NK-92 (cell line): ENCODE results near the gene DSG2.

Source experiments
- DNase-seq: peaks from one replicate; lab custom pipeline; 2025; ENCODE audit not compliant: unreplicated experiment; lab: John Stamatoyannopoulos, UW

DSG2 gene

DNA sequence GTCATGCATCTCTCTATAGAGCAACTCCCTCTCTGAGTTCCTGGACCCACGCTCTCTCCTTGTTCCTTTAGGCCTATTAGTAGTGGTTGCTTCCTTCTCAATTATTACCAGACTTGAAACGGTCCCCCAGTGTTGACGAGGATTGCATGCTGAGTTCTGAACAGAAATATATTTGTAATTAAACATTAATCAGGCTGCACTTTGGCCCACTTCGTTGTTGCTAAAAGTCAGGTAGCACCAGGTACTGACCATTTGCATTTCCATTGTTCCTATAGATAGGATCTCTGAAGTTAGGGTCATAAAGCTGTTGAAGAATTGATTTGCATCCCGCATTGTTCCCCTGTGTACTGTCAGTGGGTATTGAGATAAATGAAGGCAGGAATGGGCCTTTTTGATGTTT is 56.8 kb downstream of the DSG2 start:
- DNase-seq = no peak

DNA sequence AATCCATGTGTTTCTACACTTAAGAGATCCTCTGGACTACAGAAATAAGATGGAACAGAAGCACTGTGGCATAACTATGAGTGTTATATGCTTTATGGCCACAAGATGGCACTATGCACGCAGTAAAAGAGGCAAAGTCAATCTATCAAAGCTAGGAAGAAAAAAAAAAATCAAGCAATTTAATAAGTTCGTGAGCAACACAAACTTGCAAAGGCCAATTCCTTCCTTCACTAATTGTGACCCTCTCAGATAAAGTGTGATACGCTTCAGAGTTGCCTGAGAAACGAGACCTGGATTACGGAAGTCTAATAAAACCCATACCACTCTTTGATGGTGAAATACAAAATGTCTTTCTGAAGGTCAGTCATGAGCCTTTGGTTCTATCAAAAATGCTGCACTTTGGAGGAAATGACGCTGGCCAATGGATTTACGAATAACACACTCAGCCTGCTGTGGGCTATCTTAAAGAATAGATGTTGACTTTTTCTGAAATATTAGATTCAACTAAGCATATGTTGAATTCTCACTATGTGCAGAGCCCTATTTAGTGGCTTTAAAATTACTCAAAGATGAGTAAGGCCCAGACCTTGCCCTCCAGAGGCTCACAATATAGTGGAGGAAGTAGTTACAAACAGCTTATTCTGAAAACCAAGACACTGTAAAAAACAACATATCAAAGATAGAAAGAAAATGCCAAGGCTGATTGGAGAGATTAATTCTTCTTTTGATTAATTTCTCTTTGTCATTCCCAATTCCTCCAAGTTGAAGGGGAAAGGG is 58.2 kb downstream of the DSG2 start:
- DNase-seq = no peak

- no peak for DNase-seq
These were observed 59.5 kb downstream of the DSG2 start for GRCh38 chr18:31557446-31557845.

- DNase-seq = no peak
These were observed 60.6 kb downstream of the DSG2 start for GRCh38 chr18:31558567-31558966.

GRCh38 chr18:31562726-31563125 is 64.7 kb downstream of the DSG2 start:
- no peak for DNase-seq

DNA sequence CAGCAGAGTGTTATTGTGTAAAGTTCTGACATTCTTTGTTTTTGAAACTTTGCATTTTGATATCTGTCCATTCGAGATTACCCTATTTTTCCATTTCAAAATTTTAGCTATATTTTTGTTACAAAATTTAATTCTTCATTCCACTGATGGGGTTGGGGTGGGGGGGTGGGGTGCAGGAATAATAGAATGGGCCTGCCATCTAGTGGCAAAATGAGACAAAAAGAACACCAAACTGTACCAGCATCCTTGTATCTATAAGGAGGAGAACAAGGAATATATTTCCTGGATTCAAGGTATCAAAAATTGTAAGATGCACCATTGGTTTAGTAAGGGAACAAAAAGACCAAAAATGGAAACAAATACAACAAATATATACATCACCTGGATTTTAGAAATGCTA is 65.8 kb downstream of the DSG2 start:
- DNase-seq = no peak

DNA sequence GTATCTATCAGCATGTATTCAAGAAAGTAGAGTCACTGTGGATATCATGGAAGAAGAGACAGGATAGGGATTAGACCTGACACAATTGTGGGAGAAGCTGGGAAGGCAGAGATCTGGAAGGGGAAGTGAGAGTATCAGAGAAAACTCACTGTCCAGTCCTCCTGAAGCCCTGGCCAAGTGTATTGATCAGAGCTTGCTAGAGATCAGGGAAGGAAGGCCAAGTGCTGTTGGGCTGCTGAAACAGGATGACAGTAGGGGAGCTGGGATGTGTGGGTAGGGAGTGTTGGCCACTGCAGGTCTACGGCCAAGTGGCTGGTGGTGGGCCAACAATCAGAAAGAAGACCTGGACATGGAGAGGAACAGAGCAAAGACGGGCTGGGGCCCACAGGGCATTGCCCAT is 67.4 kb downstream of the DSG2 start:
- DNase-seq = no peak

DNA sequence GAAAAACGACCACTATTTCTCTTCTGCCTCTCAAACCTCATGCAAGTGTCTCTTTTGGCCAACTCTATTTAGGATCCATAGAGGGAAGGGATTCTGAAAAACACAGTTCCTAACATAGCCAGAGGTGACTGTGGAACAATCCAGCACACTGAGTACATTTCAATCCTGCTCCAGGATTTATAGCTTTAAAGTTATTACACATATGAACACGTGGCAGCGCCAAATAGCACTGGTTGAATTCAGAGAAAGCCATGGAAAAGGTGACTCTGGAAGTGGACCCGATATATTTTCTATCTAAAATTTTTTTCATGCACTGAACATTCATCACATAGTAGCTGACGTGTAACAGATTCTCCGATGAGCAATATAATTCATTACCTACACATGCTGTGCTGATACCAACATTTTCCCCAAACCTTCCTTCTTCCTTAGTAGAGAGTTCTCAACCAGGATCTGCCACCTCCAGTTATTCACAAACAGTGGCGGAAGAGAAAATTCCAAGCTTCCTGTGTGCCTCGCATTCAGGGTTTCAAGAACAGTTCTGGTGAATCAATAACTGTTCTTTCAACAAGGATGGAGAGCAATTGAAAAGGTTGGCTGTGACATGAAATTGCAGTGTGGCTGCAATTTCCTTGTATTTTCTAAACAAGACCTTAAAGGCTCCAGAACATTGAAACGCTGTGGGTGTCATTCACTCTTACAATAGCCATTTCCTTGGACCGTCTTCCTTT is 68.0 kb downstream of the DSG2 start:
- no peak for DNase-seq

DNA sequence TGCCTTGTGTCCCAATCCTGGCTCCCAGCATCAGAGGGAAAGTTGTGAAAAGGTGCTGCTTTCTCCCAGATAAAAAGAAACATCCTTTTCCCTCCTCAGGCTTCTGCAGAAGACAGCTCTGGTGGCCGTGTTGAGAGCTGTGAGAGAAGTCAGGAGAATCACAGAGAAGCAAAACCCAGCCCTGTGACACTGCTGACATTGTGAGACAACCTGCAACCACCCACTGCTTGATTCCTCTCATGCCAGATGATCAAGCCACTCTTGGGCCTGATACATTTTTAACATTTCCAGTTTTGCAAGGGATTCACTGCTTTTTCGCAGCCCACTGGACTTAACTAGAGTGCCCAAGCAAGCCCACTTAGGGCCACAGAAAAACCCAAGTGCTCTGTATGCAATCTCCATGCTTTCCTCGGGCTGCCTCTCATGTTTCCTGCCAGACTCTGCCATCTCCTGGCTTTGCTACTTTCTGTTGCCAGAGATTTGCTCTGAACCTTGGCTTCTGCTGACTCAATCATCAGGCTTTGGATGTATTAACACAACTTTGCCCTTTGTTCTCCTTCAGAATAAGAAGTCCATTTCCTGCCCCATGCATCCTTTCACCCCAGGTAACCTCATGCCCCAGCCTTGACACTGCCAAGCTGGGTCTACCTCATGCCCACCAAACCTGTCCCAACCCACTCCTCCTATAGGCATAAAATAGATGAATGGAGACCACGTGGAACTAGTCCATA is 68.8 kb downstream of the DSG2 start:
- no peak for DNase-seq

DNA sequence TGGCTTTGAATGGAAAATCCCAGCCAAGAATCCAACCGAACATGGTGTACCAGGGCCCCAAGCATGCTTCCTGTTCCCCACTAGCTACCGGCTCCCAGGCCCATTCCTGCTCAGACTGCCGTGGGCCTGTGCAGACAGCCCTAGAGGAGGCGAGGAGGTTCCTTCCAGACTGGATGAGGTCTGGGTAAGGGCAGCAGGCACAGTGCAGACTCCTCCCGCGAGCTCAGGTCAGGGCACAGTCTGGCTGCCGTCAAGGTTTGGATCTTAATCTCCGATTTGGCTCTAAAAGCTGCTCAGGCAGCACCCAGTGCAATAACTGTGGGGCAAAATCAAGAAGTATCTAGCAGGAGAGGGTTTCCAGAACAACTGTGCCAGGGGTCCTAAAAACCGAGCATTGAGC is 74.4 kb downstream of the DSG2 start:
- DNase-seq = no peak

- DNase-seq = no peak
These were observed 75.1 kb downstream of the DSG2 start for GRCh38 chr18:31573051-31573450.

DNA sequence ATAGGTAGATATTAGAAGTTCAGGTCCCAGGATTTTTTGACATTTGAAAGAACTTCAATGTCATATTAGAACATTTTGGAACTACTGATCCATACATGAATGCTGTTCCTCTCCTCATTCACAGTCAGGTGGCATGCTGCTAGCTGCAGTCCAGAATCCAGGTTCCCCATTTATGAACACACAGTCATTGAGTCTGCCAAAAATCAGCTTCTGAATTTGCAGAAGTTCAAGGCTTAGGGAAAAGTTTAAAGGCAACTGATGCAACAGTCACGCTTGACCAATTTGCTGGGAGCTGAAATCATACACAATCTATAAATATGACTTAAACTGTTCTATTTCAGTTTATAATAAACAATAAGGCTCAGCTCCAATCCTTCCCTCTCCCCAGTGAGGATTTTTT is 76.4 kb downstream of the DSG2 start:
- DNase-seq = no peak

GRCh38 chr18:31575515-31576257 is 77.7 kb downstream of the DSG2 start:
- DNase-seq = no peak

DNA sequence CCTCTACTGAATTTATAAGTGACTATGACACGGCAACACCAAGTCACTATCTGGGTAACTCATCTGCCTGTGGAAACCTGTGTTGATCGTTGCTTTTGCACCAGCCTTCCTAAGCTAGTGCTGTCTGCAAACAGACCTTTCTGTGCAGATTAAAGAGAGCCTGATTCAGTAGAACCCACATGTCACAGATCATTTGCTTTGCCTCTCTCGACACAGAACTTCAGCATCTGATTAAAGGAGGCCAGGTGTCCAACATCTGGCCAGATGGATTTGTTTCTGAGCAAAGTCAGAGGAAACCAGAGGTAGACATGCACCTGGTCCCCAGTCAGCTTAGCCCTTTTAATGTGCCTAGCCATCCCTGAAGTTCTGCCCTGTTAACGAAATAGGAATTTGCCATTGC is 78.7 kb downstream of the DSG2 start:
- DNase-seq = no peak

- DNase-seq = no peak
These were observed 79.2 kb downstream of the DSG2 start for GRCh38 chr18:31577195-31577594.

DNA sequence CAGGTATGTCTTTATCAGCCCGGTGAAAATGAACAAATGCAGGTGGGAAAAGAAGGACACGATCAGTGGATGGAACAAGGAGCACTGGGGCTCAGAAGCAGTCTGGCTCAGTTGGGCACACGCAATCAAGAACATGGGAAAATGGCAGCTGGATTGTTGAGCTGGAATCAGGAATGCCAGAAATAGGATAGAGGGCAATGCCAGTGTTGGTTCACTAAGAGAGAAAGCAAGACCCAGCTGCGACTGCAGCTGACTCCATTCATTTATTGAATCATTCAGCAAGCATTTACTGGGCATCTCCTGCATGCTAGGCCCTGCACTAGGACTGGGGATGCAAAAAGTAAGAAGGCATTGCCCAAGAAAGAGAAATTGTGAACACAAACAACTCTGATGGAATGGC is 80.1 kb downstream of the DSG2 start:
- no peak for DNase-seq

DNA sequence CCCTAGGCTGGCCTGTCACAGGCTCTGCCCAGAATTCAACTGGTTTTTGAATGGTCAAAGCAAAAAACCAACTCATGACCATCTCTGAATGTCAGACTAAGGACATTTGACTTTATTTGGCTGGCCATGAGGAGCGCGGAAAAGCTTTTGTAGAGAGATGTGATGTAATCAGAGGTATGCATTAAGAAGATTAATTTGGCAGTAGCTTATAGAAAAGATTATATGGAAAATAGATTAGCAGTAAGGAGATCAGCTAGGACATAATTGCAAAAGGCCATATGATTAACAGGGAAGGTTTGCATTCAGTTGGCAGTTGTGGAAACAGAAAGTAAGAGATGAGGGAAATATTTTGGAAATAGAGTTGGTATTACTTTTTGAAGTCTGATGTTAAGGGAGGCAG is 81.4 kb downstream of the DSG2 start:
- DNase-seq = no peak

DNA sequence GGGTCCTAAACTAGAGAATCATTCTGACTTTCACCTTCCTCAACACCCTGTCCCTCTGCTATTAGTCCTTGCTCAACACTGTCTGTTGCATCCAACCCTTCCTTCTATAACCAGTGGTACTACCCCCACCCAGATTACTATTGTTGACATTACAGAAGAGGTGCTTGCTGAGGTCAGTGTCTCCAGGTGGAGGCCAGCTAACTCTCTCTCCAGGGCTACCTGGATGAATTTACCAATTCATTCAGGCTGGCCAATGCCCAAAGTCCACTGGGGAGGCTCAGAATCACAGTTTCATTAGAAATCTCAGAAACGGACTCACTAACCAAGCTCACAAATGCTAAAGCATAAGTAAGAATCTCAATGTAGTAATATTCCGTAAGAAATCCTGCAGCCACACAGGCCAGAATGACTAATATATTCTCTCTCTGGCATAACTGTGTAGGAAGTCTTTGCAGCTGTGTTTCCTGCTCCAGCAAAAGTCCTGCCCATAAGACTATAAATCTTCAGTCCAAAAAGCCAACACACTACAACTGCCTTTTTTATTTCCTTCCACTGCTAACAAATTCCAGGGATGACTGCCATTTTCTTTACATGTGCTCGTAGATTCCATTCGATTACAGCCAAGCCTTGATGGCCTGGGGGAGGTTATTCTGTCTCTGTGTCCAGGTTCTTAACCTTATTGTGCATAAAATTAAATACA is 83.7 kb downstream of the DSG2 start:
- DNase-seq = no peak

DNA sequence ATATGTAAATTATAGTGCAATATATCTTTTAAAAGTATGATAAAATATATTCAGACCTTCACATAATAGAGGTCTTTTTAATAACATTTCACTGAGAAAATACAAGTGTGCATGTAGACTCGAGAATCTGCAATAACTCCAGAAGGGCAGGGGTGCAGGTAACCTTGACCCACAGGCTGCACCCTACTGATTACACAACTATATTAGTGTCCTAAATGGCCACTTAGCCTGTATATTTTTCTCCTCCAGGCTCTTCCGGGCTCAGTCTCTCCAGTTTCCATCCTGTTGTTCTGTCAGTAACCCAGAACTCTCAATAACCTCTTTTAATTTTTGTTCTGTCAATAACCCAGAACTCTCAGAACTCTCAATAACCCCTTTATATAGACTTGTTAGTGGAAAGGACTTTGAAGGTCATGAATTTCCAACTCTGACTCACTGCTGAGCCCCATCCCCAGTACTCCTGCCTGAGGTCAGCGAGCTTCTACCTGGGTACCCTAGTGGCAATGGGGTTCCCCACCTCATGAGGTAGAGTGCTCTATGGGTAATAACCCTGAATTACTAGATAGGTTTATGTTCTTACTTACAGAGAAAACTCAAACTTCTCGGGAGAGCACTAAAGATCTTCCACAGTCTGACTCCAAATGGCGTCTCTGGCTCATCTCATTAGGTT is 85.3 kb downstream of the DSG2 start:
- DNase-seq = no peak

DNA sequence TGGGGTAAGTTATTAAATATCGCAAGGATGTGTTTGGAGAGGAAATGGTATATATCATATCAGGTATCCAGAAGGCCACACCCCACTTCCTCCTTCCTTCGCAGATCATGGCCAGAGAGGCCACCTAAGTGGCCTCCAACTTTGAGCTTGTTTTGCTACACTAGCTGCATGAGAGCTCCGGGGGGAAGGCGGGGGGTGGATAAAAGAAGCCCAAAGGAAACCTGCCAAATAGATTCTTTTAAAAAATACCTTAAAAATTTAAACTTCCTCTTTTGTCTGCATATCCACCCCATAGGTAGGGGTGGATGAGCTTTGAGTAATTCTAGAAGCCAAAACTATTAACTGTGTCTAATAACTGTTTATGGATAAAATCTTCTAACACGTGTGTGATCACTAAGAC is 88.0 kb downstream of the DSG2 start:
- no peak for DNase-seq
